ENCODE measurements around the gene IKBKE. TPM values are rescaled to one million over a fixed set of nuclear protein-coding genes. Genes with fewer than 3 reads are reported as not detected.
A peak's percentile ranks its signal among the peaks of the same experiment; 100 is the strongest.

Gene IKBKE
- total RNA-seq, 1 donor from 2014 or later, result 2.9 TPM

GRCh38 chr1:206448471-206448870, 21.8 kb upstream of the IKBKE start:
- peaks cover 14% of the 10 kb centered on the region for H3K36me3 ChIP-seq (ENCODE audit: control insufficient read depth, insufficient read depth, low read length)
- no peak for FAIRE-seq

GRCh38 chr1:206449565-206449964, 20.7 kb upstream of the IKBKE start:
- Histone ChIP-seq H3K27me3 (ENCODE audit: control insufficient read depth, insufficient read depth, low read length) (no peaks in the 10 kb centered on the region), H3K36me3 (ENCODE audit: control insufficient read depth, insufficient read depth, low read length) (peaks cover 14% of the 10 kb centered on the region), H3K4me3 (ENCODE audit: low read depth, low read length) (no peak overlapping the region)
- no peak for TF ChIP-seq CTCF (IDR thresholded peaks at IDR 0.05; ENCODE audit: insufficient read depth, low read length, severe bottlenecking)
- no peak for DNase-seq (ENCODE audit: low read depth)
- FAIRE-seq, result no peak

More at GRCh38 chr1:206448471-206448870, 21.8 kb upstream of the IKBKE start:
- TF ChIP-seq CTCF (IDR thresholded peaks at IDR 0.05; ENCODE audit: insufficient read depth, low read length, severe bottlenecking), result no peak
- Histone ChIP-seq H3K27me3 (ENCODE audit: control insufficient read depth, insufficient read depth, low read length) (no peaks in the 10 kb centered on the region), H3K4me3 (ENCODE audit: low read depth, low read length) (no peak overlapping the region)
- DNase-seq (ENCODE audit: low read depth), result no peak

- no peak overlapping the region for H3K4me3 ChIP-seq (ENCODE audit: low read depth, low read length)
- peaks cover 14% of the 10 kb centered on the region for H3K36me3 ChIP-seq (ENCODE audit: control insufficient read depth, insufficient read depth, low read length)
- TF ChIP-seq CTCF (IDR thresholded peaks at IDR 0.05; ENCODE audit: insufficient read depth, low read length, severe bottlenecking), result no peak
- no peak for FAIRE-seq
- no peaks in the 10 kb centered on the region for H3K27me3 ChIP-seq (ENCODE audit: control insufficient read depth, insufficient read depth, low read length)
- no peak for DNase-seq (ENCODE audit: low read depth)
Measured at GRCh38 chr1:206450281-206450680, 20.0 kb upstream of the IKBKE start.

GRCh38 chr1:206451134-206451686, 19.1 kb upstream of the IKBKE start:
- no peak for FAIRE-seq
- no peak for DNase-seq (ENCODE audit: low read depth)
- Histone ChIP-seq H3K36me3 (ENCODE audit: control insufficient read depth, insufficient read depth, low read length) (peaks cover 11% of the 10 kb centered on the region), H3K4me3 (ENCODE audit: low read depth, low read length) (no peak overlapping the region), H3K27me3 (ENCODE audit: control insufficient read depth, insufficient read depth, low read length) (no peaks in the 10 kb centered on the region)
- TF ChIP-seq CTCF (IDR thresholded peaks at IDR 0.05; ENCODE audit: insufficient read depth, low read length, severe bottlenecking), result no peak

GRCh38 chr1:206453111-206453510, 17.2 kb upstream of the IKBKE start:
- DNase-seq (ENCODE audit: low read depth), result no peak
- TF ChIP-seq CTCF (IDR thresholded peaks at IDR 0.05; ENCODE audit: insufficient read depth, low read length, severe bottlenecking), result no peak
- Histone ChIP-seq H3K36me3 (ENCODE audit: control insufficient read depth, insufficient read depth, low read length) (peaks cover 10% of the 10 kb centered on the region), H3K4me3 (ENCODE audit: low read depth, low read length) (no peak overlapping the region), H3K27me3 (ENCODE audit: control insufficient read depth, insufficient read depth, low read length) (no peaks in the 10 kb centered on the region)
- FAIRE-seq, result no peak

GRCh38 chr1:206455289-206455665, 15.0 kb upstream of the IKBKE start:
- no peak for TF ChIP-seq CTCF (IDR thresholded peaks at IDR 0.05; ENCODE audit: insufficient read depth, low read length, severe bottlenecking)

More at GRCh38 chr1:206455289-206455665, 15.0 kb upstream of the IKBKE start:
- H3K27me3 ChIP-seq (ENCODE audit: control insufficient read depth, insufficient read depth, low read length), result no peaks in the 10 kb centered on the region
- FAIRE-seq, result peak; percentile 43
- H3K36me3 ChIP-seq (ENCODE audit: control insufficient read depth, insufficient read depth, low read length), result peaks cover 10% of the 10 kb centered on the region
- no peak for DNase-seq (ENCODE audit: low read depth)
- H3K4me3 ChIP-seq (ENCODE audit: low read depth, low read length), result no peak overlapping the region

Measured in bronchial epithelial cell (primary cell).